ENCODE measurements around the gene RGR.

GRCh38 chr10:84298057-84298456 lies 53.2 kb downstream of the RGR start:
- TF ChIP-seq, protein P1, sequence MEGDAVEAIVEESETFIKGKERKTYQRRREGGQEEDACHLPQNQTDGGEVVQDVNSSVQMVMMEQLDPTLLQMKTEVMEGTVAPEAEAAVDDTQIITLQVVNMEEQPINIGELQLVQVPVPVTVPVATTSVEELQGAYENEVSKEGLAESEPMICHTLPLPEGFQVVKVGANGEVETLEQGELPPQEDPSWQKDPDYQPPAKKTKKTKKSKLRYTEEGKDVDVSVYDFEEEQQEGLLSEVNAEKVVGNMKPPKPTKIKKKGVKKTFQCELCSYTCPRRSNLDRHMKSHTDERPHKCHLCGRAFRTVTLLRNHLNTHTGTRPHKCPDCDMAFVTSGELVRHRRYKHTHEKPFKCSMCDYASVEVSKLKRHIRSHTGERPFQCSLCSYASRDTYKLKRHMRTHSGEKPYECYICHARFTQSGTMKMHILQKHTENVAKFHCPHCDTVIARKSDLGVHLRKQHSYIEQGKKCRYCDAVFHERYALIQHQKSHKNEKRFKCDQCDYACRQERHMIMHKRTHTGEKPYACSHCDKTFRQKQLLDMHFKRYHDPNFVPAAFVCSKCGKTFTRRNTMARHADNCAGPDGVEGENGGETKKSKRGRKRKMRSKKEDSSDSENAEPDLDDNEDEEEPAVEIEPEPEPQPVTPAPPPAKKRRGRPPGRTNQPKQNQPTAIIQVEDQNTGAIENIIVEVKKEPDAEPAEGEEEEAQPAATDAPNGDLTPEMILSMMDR (IDR thresholded peaks at IDR 0.05) = no peak
- TF ChIP-seq EZH2 (IDR thresholded peaks at IDR 0.05) = no peak
